Endothelial cell of umbilical vein (primary cell): ENCODE data around the gene SDK2.

ENCODE experiments used
- EZH2 ChIP-seq: IDR thresholded peaks from 2 replicates; pipeline ENCODE4 v1.6.1; 2012; ENCODE audit warnings: borderline replicate concordance, low read depth, mild to moderate bottlenecking, moderate library complexity, low read length, inconsistent platforms; ENCODE audit not compliant: severe bottlenecking
- FOS ChIP-seq: IDR thresholded peaks from 2 replicates; pipeline ENCODE4 v1.6.1; 2011; ENCODE audit warnings: mild to moderate bottlenecking, low read length, moderate library complexity, borderline replicate concordance; ENCODE audit not compliant: insufficient read depth
- GATA2 ChIP-seq: IDR thresholded peaks from 2 replicates; pipeline ENCODE4 v1.7.0; 2011; ENCODE audit warnings: low read depth, mild to moderate bottlenecking, moderate library complexity, mixed read lengths, low read length; ENCODE audit not compliant: insufficient read length, insufficient read depth
- JUN ChIP-seq: IDR thresholded peaks from 2 replicates; pipeline ENCODE4 v1.6.1; 2011; ENCODE audit warnings: borderline replicate concordance, low read depth; ENCODE audit not compliant: insufficient read length, insufficient read depth
- MYC ChIP-seq: IDR thresholded peaks from one replicate; pipeline ENCODE4 v1.6.1; 2011; ENCODE audit warnings: mild to moderate bottlenecking, low read depth, low read length
- POLR2A ChIP-seq: IDR thresholded peaks from 2 replicates; pipeline ENCODE4 v1.6.1; 2012; ENCODE audit warnings: low read depth, mild to moderate bottlenecking, control low read depth, low read length
- POLR2AphosphoS5 ChIP-seq: IDR thresholded peaks from 2 replicates; pipeline ENCODE4 v1.6.1; 2012; ENCODE audit warnings: low read depth, mild to moderate bottlenecking, control low read depth, low read length, moderate library complexity; ENCODE audit not compliant: insufficient read depth
- TF ChIP-seq, protein P1 (sequence below), 2 donors: IDR thresholded peaks; 1 replicate in 1 of 2; 2 replicates in 1 of 2; pipeline ENCODE4 v1.5.1; 2011; ENCODE audit warnings: low read length in 2 of 2, mild to moderate bottlenecking in 2 of 2, moderate library complexity in 2 of 2, control low read depth in 1 of 2, inconsistent platforms in 1 of 2, low read depth in 1 of 2; ENCODE audit not compliant: insufficient read depth in 1 of 2; ENCODE audit errors: extremely low read depth in 1 of 2
- TF ChIP-seq, protein P2 (sequence below): IDR thresholded peaks from 2 replicates; pipeline ENCODE4 v1.6.1; 2011; ENCODE audit not compliant: insufficient read depth, insufficient read length

DNA sequence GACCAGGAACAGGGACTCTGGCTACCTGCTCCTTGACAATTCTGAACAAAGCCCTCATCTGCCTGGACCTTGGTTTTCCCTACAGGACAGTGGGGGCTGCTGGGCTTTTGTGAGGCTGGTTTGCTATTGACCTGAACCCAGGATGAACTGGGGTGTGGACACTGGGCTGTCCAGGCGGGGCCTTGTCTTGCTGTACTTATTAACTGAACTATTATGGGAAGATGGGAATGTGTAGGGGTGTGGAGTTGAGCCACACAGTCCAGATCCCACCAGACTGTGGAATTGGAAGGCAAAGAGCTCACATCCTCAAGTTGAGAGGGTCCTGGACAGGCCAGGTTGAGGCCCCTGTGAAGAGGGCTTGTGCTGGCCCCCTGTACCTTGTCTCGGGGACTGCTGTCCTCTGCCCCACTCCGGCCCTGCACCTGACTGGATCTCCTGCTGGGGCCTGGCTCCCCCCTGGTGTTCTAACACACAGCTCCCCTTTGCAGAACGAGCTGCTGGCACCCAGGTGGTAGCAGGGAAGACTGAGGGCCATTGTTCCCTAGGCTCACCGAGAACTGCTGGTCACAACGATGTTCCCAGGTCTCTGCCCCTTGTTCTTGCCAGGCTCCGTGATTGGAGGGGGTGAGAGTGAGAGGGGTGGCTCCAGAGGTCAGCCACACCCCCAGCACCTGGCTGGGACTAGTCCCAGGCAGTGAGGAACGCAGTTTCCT is 280.6 kb downstream of the SDK2 start:
- TF ChIP-seq, protein P1, sequence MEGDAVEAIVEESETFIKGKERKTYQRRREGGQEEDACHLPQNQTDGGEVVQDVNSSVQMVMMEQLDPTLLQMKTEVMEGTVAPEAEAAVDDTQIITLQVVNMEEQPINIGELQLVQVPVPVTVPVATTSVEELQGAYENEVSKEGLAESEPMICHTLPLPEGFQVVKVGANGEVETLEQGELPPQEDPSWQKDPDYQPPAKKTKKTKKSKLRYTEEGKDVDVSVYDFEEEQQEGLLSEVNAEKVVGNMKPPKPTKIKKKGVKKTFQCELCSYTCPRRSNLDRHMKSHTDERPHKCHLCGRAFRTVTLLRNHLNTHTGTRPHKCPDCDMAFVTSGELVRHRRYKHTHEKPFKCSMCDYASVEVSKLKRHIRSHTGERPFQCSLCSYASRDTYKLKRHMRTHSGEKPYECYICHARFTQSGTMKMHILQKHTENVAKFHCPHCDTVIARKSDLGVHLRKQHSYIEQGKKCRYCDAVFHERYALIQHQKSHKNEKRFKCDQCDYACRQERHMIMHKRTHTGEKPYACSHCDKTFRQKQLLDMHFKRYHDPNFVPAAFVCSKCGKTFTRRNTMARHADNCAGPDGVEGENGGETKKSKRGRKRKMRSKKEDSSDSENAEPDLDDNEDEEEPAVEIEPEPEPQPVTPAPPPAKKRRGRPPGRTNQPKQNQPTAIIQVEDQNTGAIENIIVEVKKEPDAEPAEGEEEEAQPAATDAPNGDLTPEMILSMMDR (IDR thresholded peaks at IDR 0.05; ENCODE audit: extremely low read depth in 1 of 2, insufficient read depth in 1 of 2, low read depth in 1 of 2, low read length in 2 of 2) = no peak
- no peak for TF ChIP-seq POLR2A
- no peak for TF ChIP-seq FOS
- no peak for TF ChIP-seq POLR2AphosphoS5
- TF ChIP-seq, protein P2, sequence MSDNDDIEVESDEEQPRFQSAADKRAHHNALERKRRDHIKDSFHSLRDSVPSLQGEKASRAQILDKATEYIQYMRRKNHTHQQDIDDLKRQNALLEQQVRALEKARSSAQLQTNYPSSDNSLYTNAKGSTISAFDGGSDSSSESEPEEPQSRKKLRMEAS = no peak
- TF ChIP-seq EZH2 = no peak
- TF ChIP-seq GATA2 = no peak
- TF ChIP-seq MYC = no peak
- TF ChIP-seq JUN = no peak
